H9 (cell line): ENCODE results near the gene NAT16. TPM values are rescaled to one million over a fixed set of nuclear protein-coding genes. Genes with fewer than 3 reads are reported as not detected.

Source experiments
- DNase-seq: peaks from one replicate; pipeline ENCODE4 v3.0.0-alpha.2; 2017
- H2AFZ ChIP-seq: one replicate; pipeline ENCODE4 v1.6.1; 2013; ENCODE audit warnings: mild to moderate bottlenecking, low read length, control low read depth, moderate library complexity
- H2AK5ac ChIP-seq: 2 replicates; pipeline ENCODE4 v1.6.1; 2013; ENCODE audit warnings: low read length, control low read depth, mixed read lengths; ENCODE audit not compliant: insufficient read length
- H2BK120ac ChIP-seq: one replicate; pipeline ENCODE4 v1.6.1; 2013; ENCODE audit warnings: low read depth, mild to moderate bottlenecking, low read length, control low read depth, inconsistent platforms; ENCODE audit not compliant: poor library complexity, severe bottlenecking
- H2BK12ac ChIP-seq: 2 replicates; pipeline ENCODE4 v1.6.1; 2013; ENCODE audit warnings: low read length, control low read depth, mixed read lengths, low read depth; ENCODE audit not compliant: insufficient read length
- H2BK15ac ChIP-seq: 2 replicates; pipeline ENCODE4 v1.6.1; 2013; ENCODE audit warnings: low read depth, low read length, control low read depth
- H2BK20ac ChIP-seq: one replicate; pipeline ENCODE4 v1.6.1; 2013; ENCODE audit warnings: low read depth, mild to moderate bottlenecking, low read length, control low read depth, inconsistent platforms; ENCODE audit not compliant: poor library complexity, severe bottlenecking
- H2BK5ac ChIP-seq: 2 replicates; pipeline ENCODE4 v1.6.1; 2013; ENCODE audit warnings: low read length, control low read depth, mixed read lengths; ENCODE audit not compliant: insufficient read length
- H3K14ac ChIP-seq: 2 replicates; pipeline ENCODE4 v1.6.1; 2013; ENCODE audit warnings: low read length, control low read depth; ENCODE audit not compliant: insufficient read depth
- H3K18ac ChIP-seq: 2 replicates; pipeline ENCODE4 v1.6.1; 2013; ENCODE audit warnings: low read depth, mild to moderate bottlenecking, mixed read lengths, low read length, control low read depth; ENCODE audit not compliant: insufficient read length
- H3K23ac ChIP-seq: 2 replicates; pipeline ENCODE4 v1.6.1; 2013; ENCODE audit warnings: low read length, control low read depth, mixed read lengths, low read depth; ENCODE audit not compliant: insufficient read length
- H3K23me2 ChIP-seq: 2 replicates; pipeline ENCODE4 v1.6.1; 2013; ENCODE audit warnings: low read depth, mild to moderate bottlenecking, mixed read lengths, low read length, control low read depth; ENCODE audit not compliant: insufficient read length, poor library complexity, severe bottlenecking
- H3K27ac ChIP-seq: 2 replicates; pipeline ENCODE4 v1.5.1; 2013; ENCODE audit warnings: low read length, control low read depth, mixed read lengths, low read depth; ENCODE audit not compliant: insufficient read length
- H3K27me3 ChIP-seq: 2 replicates; pipeline ENCODE4 v1.6.1; 2013; ENCODE audit warnings: low read length, control low read depth, inconsistent platforms; ENCODE audit not compliant: insufficient read depth
- H3K4ac ChIP-seq: 2 replicates; pipeline ENCODE4 v1.6.1; 2013; ENCODE audit warnings: low read depth, mild to moderate bottlenecking, control low read depth, inconsistent platforms, low read length, moderate library complexity
- H3K4me1 ChIP-seq: 2 replicates; pipeline ENCODE4 v1.6.1; 2013; ENCODE audit warnings: low read length, control low read depth, inconsistent platforms; ENCODE audit not compliant: insufficient read depth
- H3K4me2 ChIP-seq: 2 replicates; pipeline ENCODE4 v1.6.1; 2013; ENCODE audit warnings: low read length, control low read depth, mixed read lengths; ENCODE audit not compliant: insufficient read length, insufficient read depth
- H3K56ac ChIP-seq: 2 replicates; pipeline ENCODE4 v1.6.1; 2013; ENCODE audit warnings: low read depth, mild to moderate bottlenecking, mixed read lengths, low read length, control low read depth; ENCODE audit not compliant: insufficient read length
- H3K79me1 ChIP-seq: 2 replicates; pipeline ENCODE4 v1.6.1; 2013; ENCODE audit warnings: low read depth, mild to moderate bottlenecking, moderate library complexity, low read length, control low read depth, inconsistent platforms; ENCODE audit not compliant: insufficient read depth, poor library complexity, severe bottlenecking
- H3K79me2 ChIP-seq: 2 replicates; pipeline ENCODE4 v1.6.1; 2013; ENCODE audit warnings: low read length, control low read depth, inconsistent platforms; ENCODE audit not compliant: insufficient read depth
- H3K9ac ChIP-seq: 2 replicates; pipeline ENCODE4 v1.6.1; 2013; ENCODE audit warnings: low read length, control low read depth, mixed read lengths; ENCODE audit not compliant: insufficient read length; ENCODE audit errors: extremely low read depth
- H3K9me3 ChIP-seq: one replicate; pipeline ENCODE4 v1.6.1; 2013; ENCODE audit warnings: low read depth, low read length, inconsistent platforms; ENCODE audit not compliant: control insufficient read depth
- H3T11ph ChIP-seq: one replicate; pipeline ENCODE4 v1.6.1; 2013; ENCODE audit warnings: mild to moderate bottlenecking, low read length, control low read depth, inconsistent platforms
- H4K20me1 ChIP-seq: one replicate; pipeline ENCODE4 v1.6.1; 2013; ENCODE audit not compliant: control insufficient read depth, insufficient read length, insufficient read depth
- H4K5ac ChIP-seq: 2 replicates; pipeline ENCODE4 v1.6.1; 2013; ENCODE audit warnings: low read depth, mild to moderate bottlenecking, mixed read lengths, low read length, control low read depth; ENCODE audit not compliant: insufficient read length
- H4K8ac ChIP-seq: replicated peaks from 2 replicates; pipeline ENCODE4 v1.6.1; 2013; ENCODE audit warnings: low read length, control low read depth, mixed read lengths, low read depth; ENCODE audit not compliant: insufficient read length
- H4K91ac ChIP-seq: 2 replicates; pipeline ENCODE4 v1.6.1; 2013; ENCODE audit warnings: low read depth, mild to moderate bottlenecking, moderate library complexity, mixed read lengths, low read length, control low read depth; ENCODE audit not compliant: insufficient read length
- H3K27ac Mint-ChIP-seq, 3 experiments: 2 replicates in 2 of 3; 3 replicates in 1 of 3; pipeline ENCODE4 v1.8.0; 2020 to 2021; ENCODE audit warnings: mixed read lengths in 3 of 3, mild to moderate bottlenecking in 1 of 3, moderate library complexity in 1 of 3
- H3K27me3 Mint-ChIP-seq: 2 replicates; pipeline ENCODE4 v1.8.0; 2021; ENCODE audit warnings: low read depth, mild to moderate bottlenecking, moderate library complexity, mixed read lengths
- H3K36me3 Mint-ChIP-seq, 3 experiments: 2 replicates in 2 of 3; 3 replicates in 1 of 3; pipeline ENCODE4 v1.8.0; 2020 to 2021; ENCODE audit warnings: low read depth in 3 of 3, mixed read lengths in 3 of 3; ENCODE audit not compliant: insufficient read depth in 1 of 3
- H3K4me1 Mint-ChIP-seq, 2 experiments: 2 replicates each; pipeline ENCODE4 v1.8.0; 2020; ENCODE audit warnings: mixed read lengths in 2 of 2
- H3K4me3 Mint-ChIP-seq, 2 experiments: 2 replicates in 1 of 2; 3 replicates in 1 of 2; pipeline ENCODE4 v1.8.0; 2020 to 2021; ENCODE audit warnings: mild to moderate bottlenecking in 2 of 2, mixed read lengths in 2 of 2, moderate library complexity in 1 of 2
- H3K9me3 Mint-ChIP-seq, 2 experiments: 2 replicates in 1 of 2; 3 replicates in 1 of 2; pipeline ENCODE4 v1.8.0; 2020; ENCODE audit warnings: mild to moderate bottlenecking in 2 of 2, mixed read lengths in 2 of 2, moderate library complexity in 1 of 2
- CTCF ChIP-seq: fragments of 200-600 bp; sonication (generic); conservative IDR thresholded peaks from 3 replicates; pipeline ENCODE4 v1.8.0; 2021; ENCODE audit warnings: antibody characterized with exemption, mild to moderate bottlenecking
- WGBS: extraction: QIAGEN DNeasy Blood & Tissue Kit; methylation state at CpG from one replicate; pipeline ENCODE4 v1.1.7; 2013; ENCODE audit warnings: missing lambda C conversion rate, low lambda C conversion rate, mixed read lengths; ENCODE audit not compliant: insufficient read length; ENCODE audit errors: extremely low coverage; 5-methylcytosine and 5-hydroxymethylcytosine counted together
- total RNA-seq: library from RNA; stranded (reverse); gene quantifications from 2 replicates; pipeline ENCODE4 v1.2.1, GENCODE V29; 2021

NAT16 gene
- total RNA-seq, 1 experiment from 2014 or later = 0.50 TPM

- Mint-ChIP-seq H3K27me3 (peaks cover 11% of the 10 kb centered on the region), H3K4me1 (peaks cover 29 to 40% of the 10 kb centered on the region in 2 experiments), H3K36me3 (peaks cover 0 to 26% (median 18%) of the 10 kb centered on the region in 3 experiments; a peak in 4 of 7 replicates), H3K4me3 (peak overlapping the region; percentile 74 to 89), H3K9me3 (peaks cover 2 to 8% of the 10 kb centered on the region in 2 experiments; a peak in 4 of 5 replicates), H3K27ac (no peak overlapping the region)
- H4K20me1 ChIP-seq = no peaks in the 10 kb centered on the region
- no peak overlapping the region for H4K8ac ChIP-seq
- H3K27me3 ChIP-seq = no peaks in the 10 kb centered on the region; the same call in 1 of the 2 replicates
- no peak overlapping the region for H3K9ac ChIP-seq
- no peak overlapping the region for H3K23ac ChIP-seq
- H3K56ac ChIP-seq = no peak overlapping the region
- no peak overlapping the region for H2AK5ac ChIP-seq
- peaks cover 6% of the 10 kb centered on the region for H3K23me2 ChIP-seq
- no peak overlapping the region for H3K27ac ChIP-seq
- H3K14ac ChIP-seq = peak overlapping the region; percentile 59; the same call in 1 of the 2 replicates
- DNase-seq = no peak
- peak; percentile 19; the same call in 1 of the 3 replicates for TF ChIP-seq CTCF
- H3K79me2 ChIP-seq = no peaks in the 10 kb centered on the region
- H3T11ph ChIP-seq = no peak overlapping the region
- H2BK15ac ChIP-seq = no peak overlapping the region
- H2BK120ac ChIP-seq = no peak overlapping the region
- H2BK20ac ChIP-seq = no peak overlapping the region
- H4K5ac ChIP-seq = no peak overlapping the region
- H3K9me3 ChIP-seq = no peaks in the 10 kb centered on the region
- no peak overlapping the region for H3K4ac ChIP-seq
- no peak overlapping the region for H4K91ac ChIP-seq
- WGBS = no CpG with 5 or more reads among the region's 34 CpGs
- H2AFZ ChIP-seq = no peak overlapping the region
- H3K18ac ChIP-seq = peak overlapping the region; percentile 56
- H3K4me2 ChIP-seq = peak overlapping the region; percentile 64
- H2BK5ac ChIP-seq = no peak overlapping the region
- no peaks in the 10 kb centered on the region for H3K79me1 ChIP-seq
- no peak overlapping the region for H2BK12ac ChIP-seq
- H3K4me1 ChIP-seq = no peaks in the 10 kb centered on the region
These were observed 25.4 kb downstream of the NAT16 start for GRCh38 chr7:101154693-101155102.
